ENCODE data around the gene STAT5A. TPM values are rescaled to one million over a fixed set of nuclear protein-coding genes. Genes with fewer than 3 reads are reported as not detected.

Gene STAT5A
- total RNA-seq, 4 donors from 2014 or later, result 11.2 to 80.0 (median 34.5) TPM

DNA sequence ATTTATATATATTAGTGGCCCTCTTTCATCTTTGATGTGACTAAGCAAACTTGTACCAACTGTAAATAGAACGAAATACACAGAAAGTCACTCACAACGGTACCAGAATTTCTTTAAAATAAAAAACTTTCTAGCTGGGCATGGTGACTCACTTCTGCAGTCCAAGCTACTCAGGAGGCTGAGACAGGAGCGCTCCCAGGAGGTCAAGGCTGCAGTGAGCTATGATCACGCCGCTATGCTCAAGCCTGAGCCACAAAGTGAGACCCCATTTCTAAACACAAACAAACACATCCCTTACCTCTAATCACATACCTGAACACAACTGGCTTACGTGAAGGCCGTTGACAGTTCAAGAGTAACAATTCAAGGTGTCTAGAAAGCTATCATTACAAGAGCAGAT lies 41.8 kb upstream of the STAT5A start:
- H3K36me3 ChIP-seq, result no peaks in the 10 kb centered on the region
- H3K9me3 ChIP-seq, result no peaks in the 10 kb centered on the region
- H3K4me3 ChIP-seq, result no peak overlapping the region
- H3K27ac ChIP-seq, result peak overlapping the region in 3 of 4 donors; percentile 39 to 91 (median 51)
- DNase-seq, result no peak
- H3K27me3 ChIP-seq, result no peaks in the 10 kb centered on the region
- no peak for TF ChIP-seq POLR2A (IDR thresholded peaks at IDR 0.05)
- TF ChIP-seq, protein P1, sequence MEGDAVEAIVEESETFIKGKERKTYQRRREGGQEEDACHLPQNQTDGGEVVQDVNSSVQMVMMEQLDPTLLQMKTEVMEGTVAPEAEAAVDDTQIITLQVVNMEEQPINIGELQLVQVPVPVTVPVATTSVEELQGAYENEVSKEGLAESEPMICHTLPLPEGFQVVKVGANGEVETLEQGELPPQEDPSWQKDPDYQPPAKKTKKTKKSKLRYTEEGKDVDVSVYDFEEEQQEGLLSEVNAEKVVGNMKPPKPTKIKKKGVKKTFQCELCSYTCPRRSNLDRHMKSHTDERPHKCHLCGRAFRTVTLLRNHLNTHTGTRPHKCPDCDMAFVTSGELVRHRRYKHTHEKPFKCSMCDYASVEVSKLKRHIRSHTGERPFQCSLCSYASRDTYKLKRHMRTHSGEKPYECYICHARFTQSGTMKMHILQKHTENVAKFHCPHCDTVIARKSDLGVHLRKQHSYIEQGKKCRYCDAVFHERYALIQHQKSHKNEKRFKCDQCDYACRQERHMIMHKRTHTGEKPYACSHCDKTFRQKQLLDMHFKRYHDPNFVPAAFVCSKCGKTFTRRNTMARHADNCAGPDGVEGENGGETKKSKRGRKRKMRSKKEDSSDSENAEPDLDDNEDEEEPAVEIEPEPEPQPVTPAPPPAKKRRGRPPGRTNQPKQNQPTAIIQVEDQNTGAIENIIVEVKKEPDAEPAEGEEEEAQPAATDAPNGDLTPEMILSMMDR (IDR thresholded peaks at IDR 0.05), result no peak
- peaks cover 0 to 4% (median 0%) of the 10 kb centered on the region in 4 donors for H3K4me1 ChIP-seq

DNA sequence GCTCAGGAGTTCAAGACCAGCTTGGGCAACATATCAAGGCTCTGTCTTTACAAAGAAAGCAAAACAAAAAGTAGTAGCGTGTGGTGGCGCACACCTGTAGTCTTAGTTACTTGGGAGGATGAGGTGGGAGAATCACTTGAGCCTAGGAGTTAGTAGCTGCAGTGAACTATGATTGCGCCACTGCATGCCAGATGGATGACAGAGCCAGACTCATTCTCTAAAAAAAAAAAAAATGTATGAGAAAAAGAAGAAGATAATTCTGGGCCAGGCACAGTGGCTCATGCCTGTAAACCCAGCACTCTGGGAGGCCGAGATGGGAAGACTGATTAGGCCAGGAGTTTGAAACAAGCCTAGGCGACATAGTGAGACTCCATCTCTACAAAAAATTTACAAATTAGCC lies 40.6 kb upstream of the STAT5A start:
- Histone ChIP-seq H3K9me3 (no peaks in the 10 kb centered on the region), H3K4me1 (peaks cover 0 to 4% (median 0%) of the 10 kb centered on the region in 4 donors), H3K36me3 (no peaks in the 10 kb centered on the region), H3K4me3 (no peak overlapping the region), H3K27ac (peak overlapping the region; percentile 51 to 91 (median 85)), H3K27me3 (no peaks in the 10 kb centered on the region)
- TF ChIP-seq, protein P1 (IDR thresholded peaks at IDR 0.05), result no peak
- no peak for TF ChIP-seq POLR2A (IDR thresholded peaks at IDR 0.05)
- no peak for DNase-seq

GRCh38 chr17:42248351-42249179 lies 39.7 kb upstream of the STAT5A start:
- Histone ChIP-seq H3K4me3 (peak overlapping the region; percentile 14 to 30 (median 28)), H3K27ac (peak overlapping the region; percentile 83 to 91 (median 88)), H3K36me3 (no peaks in the 10 kb centered on the region), H3K27me3 (no peaks in the 10 kb centered on the region), H3K4me1 (peaks cover 0 to 4% (median 0%) of the 10 kb centered on the region in 4 donors), H3K9me3 (no peaks in the 10 kb centered on the region)
- peak in 1 of 2 donors; percentile 19 for TF ChIP-seq POLR2A (IDR thresholded peaks at IDR 0.05)
- TF ChIP-seq, protein P1 (IDR thresholded peaks at IDR 0.05), result no peak
- DNase-seq, result peak in 2 of 3 donors; percentile 85 to 91

DNA sequence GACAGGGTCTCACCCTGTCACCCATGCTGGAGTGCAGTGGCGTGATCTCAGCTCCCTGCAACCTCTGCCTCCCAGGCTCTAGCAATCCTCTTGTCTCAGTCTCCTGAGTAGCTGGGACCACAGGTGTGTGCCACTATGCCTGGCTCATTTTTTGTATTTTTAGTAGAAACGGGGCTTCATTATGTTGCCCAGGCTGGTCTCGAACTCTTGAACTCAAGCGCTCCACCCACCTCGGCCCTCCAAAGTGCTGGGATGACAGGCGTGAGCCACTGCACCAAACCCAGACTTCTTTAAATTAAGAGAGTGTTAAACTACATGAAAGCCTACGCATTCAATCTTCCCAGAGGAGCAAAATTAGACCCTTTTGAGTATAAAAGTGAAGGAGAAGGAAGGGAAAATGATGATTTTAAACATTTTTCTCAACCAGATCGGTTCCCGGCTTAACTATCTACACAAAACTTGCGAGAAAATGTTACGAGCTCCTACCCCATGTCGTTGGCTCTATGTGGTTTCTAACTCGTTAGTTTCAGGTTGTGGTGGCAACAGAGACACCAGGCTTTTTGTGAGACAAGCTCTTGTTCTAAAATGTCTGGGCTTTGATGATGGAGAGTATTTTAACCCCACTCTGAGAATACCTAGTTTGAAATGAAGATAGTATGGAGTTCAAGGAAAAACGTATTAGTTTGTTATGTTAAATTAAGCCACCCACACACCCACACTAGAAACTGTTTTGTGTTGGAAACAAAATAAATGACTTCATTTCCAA lies 38.4 kb upstream of the STAT5A start:
- Histone ChIP-seq H3K4me1 (peaks cover 0 to 4% (median 0%) of the 10 kb centered on the region in 4 donors), H3K9me3 (no peaks in the 10 kb centered on the region)
- no peak for DNase-seq

GRCh38 chr17:42251115-42251514 lies 37.2 kb upstream of the STAT5A start:
- TF ChIP-seq, protein P1 (IDR thresholded peaks at IDR 0.05), result peak in 3 of 6 experiments; percentile 10 to 43 (median 21)
- no peak for TF ChIP-seq POLR2A (IDR thresholded peaks at IDR 0.05)
- H3K9me3 ChIP-seq, result no peaks in the 10 kb centered on the region
- peaks cover 0 to 4% (median 0%) of the 10 kb centered on the region in 4 donors for H3K4me1 ChIP-seq
- H3K36me3 ChIP-seq, result no peaks in the 10 kb centered on the region
- no peak for DNase-seq
- no peak overlapping the region for H3K27ac ChIP-seq
- no peaks in the 10 kb centered on the region for H3K27me3 ChIP-seq
- H3K4me3 ChIP-seq, result no peak overlapping the region

More for the DNA sequence above, 38.4 kb upstream of the STAT5A start:
- no peak overlapping the region for H3K4me3 ChIP-seq
- H3K27me3 ChIP-seq, result no peaks in the 10 kb centered on the region
- H3K27ac ChIP-seq, result peak overlapping the region; percentile 63 to 91 (median 85)
- no peaks in the 10 kb centered on the region for H3K36me3 ChIP-seq
- no peak for TF ChIP-seq POLR2A (IDR thresholded peaks at IDR 0.05)
- TF ChIP-seq, protein P1 (IDR thresholded peaks at IDR 0.05), result no peak
